Lower leg skin (tissue), 3 donors: ENCODE results near the gene NCOA3.

Experiments used
- POLR2A ChIP-seq, 2 donors: fragments of 450-650 bp; IDR thresholded peaks; one replicate each; pipeline ENCODE4 v1.6.1; 2016 to 2017; ENCODE audit warnings: antibody characterized with exemption in 2 of 2, mild to moderate bottlenecking in 1 of 2, moderate library complexity in 1 of 2
- TF ChIP-seq, protein P1 (sequence below), 3 donors: fragments of 450-650 bp; IDR thresholded peaks; one replicate each; pipeline ENCODE4 v1.5.1; 2016; ENCODE audit warnings: antibody characterized with exemption in 3 of 3, mild to moderate bottlenecking in 3 of 3, moderate library complexity in 2 of 3

DNA sequence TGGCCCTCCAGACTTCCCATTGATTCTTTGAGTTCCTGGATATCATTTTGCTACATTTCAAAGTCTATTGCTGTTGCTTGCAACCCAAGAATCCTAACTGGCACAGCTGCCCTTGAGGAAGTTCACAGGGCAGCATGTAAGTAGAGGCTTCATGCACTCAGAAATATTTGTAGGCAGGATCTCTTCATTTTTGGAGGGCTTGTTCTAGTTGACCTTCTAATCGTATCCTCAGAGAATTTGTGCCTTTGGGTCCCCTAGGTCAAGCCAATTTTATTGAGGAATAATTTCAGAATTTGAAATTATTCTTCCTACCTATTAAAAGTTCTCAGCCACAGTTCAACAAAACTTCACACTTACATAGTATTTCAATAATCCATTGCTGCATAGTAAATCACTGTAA, 5.6 kb upstream of the NCOA3 start:
- TF ChIP-seq, protein P1, sequence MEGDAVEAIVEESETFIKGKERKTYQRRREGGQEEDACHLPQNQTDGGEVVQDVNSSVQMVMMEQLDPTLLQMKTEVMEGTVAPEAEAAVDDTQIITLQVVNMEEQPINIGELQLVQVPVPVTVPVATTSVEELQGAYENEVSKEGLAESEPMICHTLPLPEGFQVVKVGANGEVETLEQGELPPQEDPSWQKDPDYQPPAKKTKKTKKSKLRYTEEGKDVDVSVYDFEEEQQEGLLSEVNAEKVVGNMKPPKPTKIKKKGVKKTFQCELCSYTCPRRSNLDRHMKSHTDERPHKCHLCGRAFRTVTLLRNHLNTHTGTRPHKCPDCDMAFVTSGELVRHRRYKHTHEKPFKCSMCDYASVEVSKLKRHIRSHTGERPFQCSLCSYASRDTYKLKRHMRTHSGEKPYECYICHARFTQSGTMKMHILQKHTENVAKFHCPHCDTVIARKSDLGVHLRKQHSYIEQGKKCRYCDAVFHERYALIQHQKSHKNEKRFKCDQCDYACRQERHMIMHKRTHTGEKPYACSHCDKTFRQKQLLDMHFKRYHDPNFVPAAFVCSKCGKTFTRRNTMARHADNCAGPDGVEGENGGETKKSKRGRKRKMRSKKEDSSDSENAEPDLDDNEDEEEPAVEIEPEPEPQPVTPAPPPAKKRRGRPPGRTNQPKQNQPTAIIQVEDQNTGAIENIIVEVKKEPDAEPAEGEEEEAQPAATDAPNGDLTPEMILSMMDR (IDR thresholded peaks at IDR 0.05) = no peak
- no peak for TF ChIP-seq POLR2A (IDR thresholded peaks at IDR 0.05)
